Memory B cell (primary cell): ENCODE data around the gene CENPO.
"Not testable (repeated sequence)": the region's sequence is repeated elsewhere in the genome, so short reads cannot be mapped to it uniquely, and the experiment has no call there.

Source experiments
- ATAC-seq: fragments of 150-1000 bp; cut with Tn5 transposase; 2 replicates; pipeline ENCODE4 v1.10.0; 2021; ENCODE audit warnings: low read depth, mild to moderate bottlenecking, moderate library complexity
- DNase-seq, 2 donors: peaks; one replicate each; pipeline ENCODE4 v3.0.0; 2022; ENCODE audit warnings: low spot score in 2 of 2
- H3K27ac Mint-ChIP-seq: one replicate; pipeline ENCODE4 v1.8.0; 2022; ENCODE audit warnings: mild to moderate bottlenecking, moderate library complexity, mixed read lengths
- H3K27me3 Mint-ChIP-seq: one replicate; pipeline ENCODE4 v1.8.0; 2022; ENCODE audit warnings: mixed read lengths
- H3K36me3 Mint-ChIP-seq: one replicate; pipeline ENCODE4 v1.8.0; 2022; ENCODE audit warnings: mild to moderate bottlenecking, mixed read lengths
- H3K4me1 Mint-ChIP-seq: one replicate; pipeline ENCODE4 v1.8.0; 2022; ENCODE audit warnings: mixed read lengths
- H3K4me3 Mint-ChIP-seq: one replicate; pipeline ENCODE4 v1.8.0; 2022; ENCODE audit warnings: mild to moderate bottlenecking, moderate library complexity, mixed read lengths
- H3K9me3 Mint-ChIP-seq: one replicate; pipeline ENCODE4 v1.8.0; 2022; ENCODE audit warnings: mixed read lengths

The CENPO gene

GRCh38 chr2:24768601-24769000 lies 24.6 kb upstream of the CENPO start:
- Mint-ChIP-seq H3K9me3 (no peaks in the 10 kb centered on the region), H3K4me3 (no peak overlapping the region), H3K36me3 (peaks cover 32% of the 10 kb centered on the region), H3K4me1 (peaks cover 5% of the 10 kb centered on the region), H3K27ac (no peak overlapping the region), H3K27me3 (no peaks in the 10 kb centered on the region)
- ATAC-seq: no peak
- no peak for DNase-seq

GRCh38 chr2:24771061-24771460 lies 22.2 kb upstream of the CENPO start:
- Mint-ChIP-seq H3K27me3 (no peaks in the 10 kb centered on the region), H3K27ac (peak overlapping the region; percentile 6), H3K4me3 (no peak overlapping the region), H3K4me1 (peaks cover 5% of the 10 kb centered on the region), H3K9me3 (no peaks in the 10 kb centered on the region), H3K36me3 (peaks cover 18% of the 10 kb centered on the region)
- ATAC-seq: no peak
- DNase-seq: no peak

- no peak overlapping the region for H3K4me3 Mint-ChIP-seq
Measured at GRCh38 chr2:24771764-24772586, 21.2 kb upstream of the CENPO start.

GRCh38 chr2:24774373-24774772 lies 18.9 kb upstream of the CENPO start:
- ATAC-seq (no peak), DNase-seq (no peak)
- H3K9me3 Mint-ChIP-seq: peaks cover 1% of the 10 kb centered on the region
- H3K4me1 Mint-ChIP-seq: peaks cover 4% of the 10 kb centered on the region
- peaks cover 6% of the 10 kb centered on the region for H3K36me3 Mint-ChIP-seq
- peaks cover 1% of the 10 kb centered on the region for H3K27me3 Mint-ChIP-seq
- no peak overlapping the region for H3K27ac Mint-ChIP-seq
- no peak overlapping the region for H3K4me3 Mint-ChIP-seq

More at GRCh38 chr2:24771764-24772586, 21.2 kb upstream of the CENPO start:
- DNase-seq (no peak), ATAC-seq (no peak)
- Mint-ChIP-seq H3K9me3 (peaks cover 1% of the 10 kb centered on the region), H3K4me1 (peaks cover 3% of the 10 kb centered on the region), H3K27me3 (peaks cover 1% of the 10 kb centered on the region), H3K27ac (no peak overlapping the region), H3K36me3 (peaks cover 11% of the 10 kb centered on the region)

GRCh38 chr2:24779116-24779515 lies 14.1 kb upstream of the CENPO start:
- peaks cover 4% of the 10 kb centered on the region for H3K9me3 Mint-ChIP-seq
- no peak for DNase-seq
- H3K27me3 Mint-ChIP-seq: peaks cover 4% of the 10 kb centered on the region
- no peak for ATAC-seq
- no peak overlapping the region for H3K4me3 Mint-ChIP-seq
- no peak overlapping the region for H3K27ac Mint-ChIP-seq
- peaks cover 4% of the 10 kb centered on the region for H3K4me1 Mint-ChIP-seq
- H3K36me3 Mint-ChIP-seq: peaks cover 2% of the 10 kb centered on the region

- no peak for DNase-seq
- H3K27ac Mint-ChIP-seq: no peak overlapping the region
Measured at GRCh38 chr2:24783641-24784040, 9.6 kb upstream of the CENPO start.

GRCh38 chr2:24785671-24786321 lies 7.4 kb upstream of the CENPO start:
- ATAC-seq (peak; percentile 96), DNase-seq (peak; percentile 47 to 66)

More at GRCh38 chr2:24783641-24784040, 9.6 kb upstream of the CENPO start:
- no peak for ATAC-seq
- Mint-ChIP-seq H3K36me3 (peaks cover 5% of the 10 kb centered on the region), H3K27me3 (peaks cover 3% of the 10 kb centered on the region), H3K4me3 (no peak overlapping the region), H3K4me1 (peaks cover 15% of the 10 kb centered on the region), H3K9me3 (peaks cover 3% of the 10 kb centered on the region)

GRCh38 chr2:24787532-24787931 lies 5.7 kb upstream of the CENPO start:
- Mint-ChIP-seq H3K4me1 (peaks cover 20% of the 10 kb centered on the region), H3K4me3 (no peak overlapping the region), H3K27me3 (no peaks in the 10 kb centered on the region), H3K36me3 (peaks cover 9% of the 10 kb centered on the region), H3K27ac (no peak overlapping the region), H3K9me3 (no peaks in the 10 kb centered on the region)
- ATAC-seq: no peak
- DNase-seq: no peak

More at GRCh38 chr2:24785671-24786321, 7.4 kb upstream of the CENPO start:
- Mint-ChIP-seq H3K27me3 (no peaks in the 10 kb centered on the region), H3K27ac (peak overlapping the region; percentile 88), H3K9me3 (no peaks in the 10 kb centered on the region), H3K36me3 (peaks cover 9% of the 10 kb centered on the region), H3K4me1 (peaks cover 15% of the 10 kb centered on the region), H3K4me3 (peak overlapping the region; percentile 64)

GRCh38 chr2:24788816-24789215 lies 4.4 kb upstream of the CENPO start:
- Mint-ChIP-seq H3K4me3 (no peak overlapping the region), H3K9me3 (no peaks in the 10 kb centered on the region), H3K4me1 (peaks cover 25% of the 10 kb centered on the region), H3K27ac (peak overlapping the region; percentile 67), H3K27me3 (no peaks in the 10 kb centered on the region), H3K36me3 (peaks cover 9% of the 10 kb centered on the region)
- DNase-seq (no peak), ATAC-seq (no peak)

GRCh38 chr2:24791452-24791851 lies 1.8 kb upstream of the CENPO start:
- Mint-ChIP-seq H3K9me3 (no peaks in the 10 kb centered on the region), H3K27ac (no peak overlapping the region), H3K27me3 (no peaks in the 10 kb centered on the region), H3K36me3 (peaks cover 9% of the 10 kb centered on the region), H3K4me3 (no peak overlapping the region), H3K4me1 (peaks cover 15% of the 10 kb centered on the region)
- no peak for ATAC-seq
- no peak for DNase-seq

GRCh38 chr2:24792542-24792873 lies 717 bp upstream of the CENPO start:
- no peak for DNase-seq
- H3K4me3 Mint-ChIP-seq: peak overlapping the region; percentile 99
- no peak for ATAC-seq
- H3K27me3 Mint-ChIP-seq: no peaks in the 10 kb centered on the region
- H3K27ac Mint-ChIP-seq: peak overlapping the region; percentile 99
- peaks cover 15% of the 10 kb centered on the region for H3K36me3 Mint-ChIP-seq
- peaks cover 20% of the 10 kb centered on the region for H3K4me1 Mint-ChIP-seq
- no peaks in the 10 kb centered on the region for H3K9me3 Mint-ChIP-seq

- Mint-ChIP-seq H3K27ac (peak overlapping the region; percentile 99), H3K4me1 (peaks cover 20% of the 10 kb centered on the region), H3K36me3 (peaks cover 17% of the 10 kb centered on the region), H3K9me3 (no peaks in the 10 kb centered on the region), H3K27me3 (no peaks in the 10 kb centered on the region), H3K4me3 (peak overlapping the region; percentile 99)
- ATAC-seq: no peak
- no peak for DNase-seq
Measured at GRCh38 chr2:24793761-24794435, 673 bp downstream of the CENPO start.

GRCh38 chr2:24797644-24798043 lies 4.4 kb downstream of the CENPO start:
- H3K27me3 Mint-ChIP-seq: no peaks in the 10 kb centered on the region
- H3K4me1 Mint-ChIP-seq: peaks cover 15% of the 10 kb centered on the region
- H3K36me3 Mint-ChIP-seq: peaks cover 23% of the 10 kb centered on the region
- H3K4me3 Mint-ChIP-seq: no peak overlapping the region
- H3K9me3 Mint-ChIP-seq: no peaks in the 10 kb centered on the region
- ATAC-seq: no peak
- DNase-seq: no peak
- H3K27ac Mint-ChIP-seq: no peak overlapping the region

- not testable (repeated sequence) for H3K27ac Mint-ChIP-seq, H3K27me3 Mint-ChIP-seq, H3K4me3 Mint-ChIP-seq, H3K9me3 Mint-ChIP-seq, DNase-seq, ATAC-seq
- Mint-ChIP-seq H3K4me1 (peaks cover 12% of the 10 kb centered on the region), H3K36me3 (peaks cover 35% of the 10 kb centered on the region)
Measured at GRCh38 chr2:24800487-24800886, 7.3 kb downstream of the CENPO start.
